GM19324 (cell line): ENCODE measurements around the gene LNX1.
"Not testable (repeated sequence)": the region's sequence is repeated elsewhere in the genome, so short reads cannot be mapped to it uniquely, and the experiment has no call there.

Experiments used
- ATAC-seq: cut with Tn5 transposase; IDR thresholded peaks from one replicate; pipeline ENCODE4 v1.9.1; 2021; ENCODE audit warnings: mild to moderate bottlenecking, moderate library complexity; ENCODE audit not compliant: unreplicated experiment, low FRiP score

Gene LNX1

GRCh38 chr4:53419208-53419607 lies 172.1 kb downstream of the LNX1 start:
- no peak for ATAC-seq

GRCh38 chr4:53409479-53409878 lies 181.8 kb downstream of the LNX1 start:
- not testable (repeated sequence) for ATAC-seq
